ENCODE measurements around the gene XG.
"Not testable (repeated sequence)": the region's sequence is repeated elsewhere in the genome, so short reads cannot be mapped to it uniquely, and the experiment has no call there.

XG gene

DNA sequence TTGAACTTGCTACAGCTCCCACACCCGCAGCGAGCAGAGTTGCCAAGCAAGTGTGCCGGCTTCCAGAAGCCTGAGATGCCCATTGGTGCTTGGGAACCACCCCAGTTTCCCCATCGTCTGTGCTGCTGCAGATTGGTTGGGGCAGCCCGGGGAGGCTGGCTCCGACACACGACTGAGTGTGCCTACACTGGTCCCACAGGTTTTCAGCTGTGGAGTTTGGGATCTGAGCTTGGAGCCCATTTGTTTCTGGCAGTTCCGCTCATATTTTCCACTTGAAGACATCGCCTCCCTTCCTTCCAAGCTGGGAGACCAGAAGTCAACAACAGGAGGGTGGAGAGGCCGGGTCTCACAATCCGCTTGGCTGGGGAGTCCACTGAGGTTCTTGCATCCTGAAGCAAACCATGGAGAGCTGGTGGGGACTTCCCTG lies at the start of gene XG:
XG (plus strand) TSS at position 167 of the 427 bp plus-strand sequence; CDS start at position 402, 235 bp downstream.
- not testable (repeated sequence) for DNase-seq (ENCODE audit: low read depth)

DNA sequence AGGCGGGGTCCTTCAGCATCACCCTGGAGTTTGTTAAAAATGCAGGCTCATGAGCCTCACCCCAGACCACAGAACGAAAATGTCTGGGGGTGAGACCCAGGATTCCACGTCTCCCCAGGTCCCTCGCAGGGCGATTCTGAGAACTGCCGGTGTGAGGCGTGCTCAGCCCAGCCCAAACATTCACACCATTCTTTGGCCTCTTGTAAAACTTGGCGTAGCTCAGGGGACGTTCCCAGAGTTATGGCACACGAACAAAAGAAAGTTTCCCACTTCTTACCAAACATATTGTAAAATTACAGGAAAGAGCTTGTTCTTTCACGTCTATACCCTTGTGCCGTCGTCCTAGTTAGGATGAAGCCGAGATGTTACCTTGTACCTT lies 47.9 kb upstream of the XG start:
- no peak for DNase-seq (ENCODE audit: low read depth)

- no peak for DNase-seq (ENCODE audit: low read depth)
These were observed 46.6 kb upstream of the XG start for GRCh38 chrX:2705046-2705832.

DNA sequence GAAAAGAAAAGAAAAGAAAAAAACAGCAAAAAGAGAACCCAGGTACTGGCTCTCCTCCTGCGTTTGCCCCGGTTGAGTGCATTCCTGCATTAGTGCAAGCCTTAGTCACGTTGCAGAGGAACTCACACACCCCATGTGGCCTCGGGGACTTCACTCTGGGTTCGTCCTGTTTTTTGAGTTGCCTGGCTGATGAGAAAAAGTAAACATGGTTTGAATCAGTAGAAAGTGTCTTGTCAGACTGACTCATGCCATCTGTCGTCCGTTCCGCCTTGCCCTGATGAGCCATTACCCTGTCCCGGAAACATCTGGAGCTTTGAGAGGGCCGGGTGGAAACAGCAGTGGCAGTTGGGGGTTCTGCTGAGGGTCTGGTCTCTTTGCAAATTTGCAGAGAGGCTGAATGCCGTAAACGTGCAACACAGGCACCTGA lies 44.5 kb upstream of the XG start:
- no peak for DNase-seq (ENCODE audit: low read depth)

GRCh38 chrX:2708021-2708420 lies 43.8 kb upstream of the XG start:
- DNase-seq (ENCODE audit: low read depth) = no peak

- DNase-seq (ENCODE audit: low read depth) = no peak
These were observed 43.1 kb upstream of the XG start for GRCh38 chrX:2708592-2709188.

- DNase-seq (ENCODE audit: low read depth) = no peak
These were observed 42.3 kb upstream of the XG start for GRCh38 chrX:2709556-2709955.

DNA sequence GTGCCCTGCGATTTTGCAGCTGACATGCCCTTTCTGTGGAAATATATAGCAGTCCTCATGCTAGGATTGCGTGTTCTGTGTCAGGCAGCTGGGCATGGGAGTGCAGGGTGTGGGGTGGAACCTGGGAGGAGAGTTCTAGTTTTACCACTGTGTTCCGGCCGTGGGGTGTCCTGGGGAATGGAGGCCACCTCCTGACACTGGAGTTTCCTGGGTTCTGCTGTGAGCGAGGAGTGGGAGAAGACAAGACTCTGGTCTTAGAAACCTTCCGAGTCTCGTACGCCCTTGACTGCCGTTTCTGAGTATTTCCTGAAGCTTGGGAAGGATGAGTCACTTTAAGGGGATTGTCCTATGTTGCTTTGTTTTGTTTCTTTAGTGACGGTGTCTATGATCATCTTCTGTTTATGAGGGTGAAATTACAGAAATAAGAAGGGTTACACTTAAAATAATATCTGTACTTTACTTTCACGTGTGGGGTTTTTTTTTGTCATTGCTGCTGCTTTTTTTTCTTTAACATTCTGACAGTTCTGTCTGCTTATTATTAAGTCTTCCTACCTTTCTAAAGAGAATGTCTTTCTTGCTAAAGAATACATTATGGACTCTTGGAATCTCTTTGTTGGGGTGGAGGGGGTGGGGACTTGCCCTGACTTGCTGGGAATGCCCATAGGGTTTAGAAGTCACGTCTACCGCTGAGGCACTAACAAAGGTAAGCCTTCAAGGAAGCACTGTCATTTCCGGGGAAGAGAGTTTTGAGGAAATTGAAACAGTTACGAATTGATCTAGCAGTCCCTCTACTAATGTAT lies 41.6 kb upstream of the XG start:
- no peak for DNase-seq (ENCODE audit: low read depth)

DNA sequence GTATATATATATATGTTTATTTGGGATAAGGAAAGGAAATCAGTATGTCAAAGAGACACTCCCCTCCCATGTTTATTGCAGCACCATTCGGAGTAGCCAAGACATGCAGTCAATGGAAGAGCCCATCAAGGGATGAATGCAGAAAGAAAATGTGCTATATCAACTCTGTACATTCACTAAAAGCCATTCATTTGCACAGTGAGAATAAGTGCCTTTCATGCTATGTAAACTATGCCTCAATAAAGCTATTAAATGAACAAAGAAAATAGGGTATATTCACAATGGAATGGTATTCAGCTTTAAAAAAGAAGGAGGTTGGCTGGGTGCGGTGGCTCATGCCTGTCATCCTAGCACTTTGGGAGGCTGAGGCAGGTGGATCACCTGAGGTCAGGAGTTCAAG lies 40.4 kb upstream of the XG start:
- DNase-seq (ENCODE audit: low read depth) = no peak

GRCh38 chrX:2712428-2712827 lies 39.4 kb upstream of the XG start:
- DNase-seq (ENCODE audit: low read depth) = no peak

GRCh38 chrX:2712890-2713840 lies 38.7 kb upstream of the XG start:
- DNase-seq (ENCODE audit: low read depth) = no peak

- DNase-seq (ENCODE audit: low read depth) = no peak
These were observed 37.3 kb upstream of the XG start for GRCh38 chrX:2714551-2714950.

DNA sequence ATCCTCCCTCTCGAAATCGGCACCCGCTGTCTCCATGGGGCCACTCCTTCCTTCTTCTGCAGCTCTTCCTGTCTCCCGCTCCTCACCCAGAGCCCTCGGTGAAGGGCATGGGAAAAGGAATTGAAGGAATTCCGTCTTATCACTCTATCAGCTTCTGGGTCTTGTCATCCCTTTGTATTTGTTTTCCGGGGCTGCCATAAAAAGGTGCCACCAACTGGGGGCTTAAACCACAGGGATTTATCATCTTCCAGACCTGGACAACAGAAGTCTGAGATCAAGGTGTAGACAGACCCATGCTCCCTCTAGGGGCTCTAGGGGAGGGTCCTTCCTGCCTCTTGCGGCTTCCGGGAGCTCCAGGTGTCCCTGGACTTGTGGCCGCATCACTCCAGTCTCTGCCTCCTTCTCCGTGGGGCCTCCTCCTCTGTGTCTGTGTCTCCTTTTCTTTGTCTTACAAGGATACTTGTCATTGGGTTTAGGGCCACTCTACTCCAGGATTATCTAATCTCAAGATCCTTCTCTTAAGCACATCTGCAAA lies 36.7 kb upstream of the XG start:
- no peak for DNase-seq (ENCODE audit: low read depth)

- no peak for DNase-seq (ENCODE audit: low read depth)
These were observed 34.5 kb upstream of the XG start for GRCh38 chrX:2717312-2717711.

DNA sequence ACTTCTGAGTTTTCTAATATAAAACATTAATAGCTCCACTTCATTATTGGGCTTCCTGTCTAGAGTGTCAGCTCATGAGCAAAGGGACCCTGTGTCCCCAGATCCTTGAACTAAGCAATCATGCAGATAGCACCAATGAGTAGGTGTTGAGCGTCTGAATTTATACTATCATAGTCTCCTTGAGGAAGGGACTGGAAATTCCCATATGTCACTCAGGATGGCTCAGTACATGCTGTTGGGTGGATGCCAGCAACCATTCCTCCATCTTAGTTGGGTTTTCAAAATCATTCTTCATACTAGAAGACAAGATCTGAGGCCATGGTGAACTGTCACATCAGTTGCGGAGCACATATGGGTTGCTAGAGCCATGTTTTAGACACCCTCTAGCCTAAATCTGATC lies 33.0 kb upstream of the XG start:
- DNase-seq (ENCODE audit: low read depth) = no peak

GRCh38 chrX:2719774-2720447 lies 31.9 kb upstream of the XG start:
- DNase-seq (ENCODE audit: low read depth) = no peak

DNA sequence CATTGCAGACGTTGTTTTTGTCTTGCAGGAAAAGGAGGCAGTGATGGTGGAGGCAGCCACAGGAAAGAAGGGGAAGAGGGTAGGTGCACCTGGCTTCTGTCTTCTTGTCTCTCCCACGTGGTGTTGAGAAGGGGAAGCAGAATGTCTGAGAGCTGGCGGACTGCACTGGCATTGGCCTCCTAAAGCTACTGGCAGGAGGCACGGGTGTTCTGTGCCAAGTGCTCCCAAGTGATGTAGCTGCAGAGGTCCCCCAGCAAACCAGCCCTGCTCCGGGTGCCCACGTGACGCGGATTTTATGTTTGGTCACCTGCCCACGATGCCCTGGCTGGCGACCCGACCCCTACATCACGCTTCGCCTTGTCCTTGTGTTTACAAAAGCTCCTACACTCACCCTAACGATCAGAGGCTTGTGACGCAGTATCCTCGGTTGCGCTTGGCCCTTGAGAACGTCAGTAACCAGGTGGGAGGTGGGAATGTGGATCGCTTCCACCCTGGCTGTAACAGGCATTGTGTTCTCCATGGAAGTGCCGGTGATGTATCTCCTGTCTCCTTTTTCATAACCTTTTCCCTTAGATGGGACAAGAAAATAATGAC lies 28.5 kb upstream of the XG start:
- no peak for DNase-seq (ENCODE audit: low read depth)

DNA sequence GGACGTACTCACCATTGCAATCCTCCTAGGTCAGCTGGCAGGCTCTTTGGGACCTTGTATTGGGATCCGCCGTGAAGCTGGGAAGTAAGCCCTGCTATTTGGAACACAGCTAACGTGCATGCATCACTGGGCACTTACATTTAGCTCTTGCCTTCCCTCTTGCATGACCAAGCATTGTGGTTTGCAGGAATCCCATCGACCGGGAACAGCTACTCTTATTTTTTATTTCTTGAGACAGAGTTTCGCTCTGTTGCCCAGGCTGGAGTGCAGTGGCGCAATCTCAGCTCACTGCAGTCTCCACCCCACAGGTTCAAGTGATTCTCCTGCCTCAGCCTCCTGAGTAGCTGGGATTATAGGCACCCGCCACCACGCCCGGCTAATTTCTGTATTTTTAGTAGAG lies 24.6 kb upstream of the XG start:
- DNase-seq (ENCODE audit: low read depth) = peak; percentile 60

- no peak for DNase-seq (ENCODE audit: low read depth)
These were observed 19.8 kb upstream of the XG start for GRCh38 chrX:2732076-2732475.

DNA sequence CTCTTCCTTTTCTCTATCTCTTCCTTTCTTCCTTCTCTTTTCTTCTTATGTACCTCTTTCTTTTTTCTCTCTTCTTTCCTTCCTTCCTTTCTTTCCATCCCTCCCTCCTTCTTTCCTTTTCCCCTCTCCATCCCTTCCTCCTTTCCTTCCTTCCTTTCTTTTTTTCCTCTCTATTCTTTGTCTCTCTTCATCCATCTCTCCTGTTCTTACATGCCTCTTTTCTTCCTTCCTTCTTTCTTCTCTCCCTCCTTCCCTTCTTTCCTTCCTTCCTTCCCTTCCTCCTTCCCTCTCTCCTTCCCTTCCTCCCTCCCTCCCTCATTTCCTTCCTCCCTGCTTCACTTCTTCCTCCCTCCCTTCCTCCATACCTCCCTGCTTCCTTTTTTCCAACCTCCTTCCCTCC lies 19.2 kb upstream of the XG start:
- no peak for DNase-seq (ENCODE audit: low read depth)

DNA sequence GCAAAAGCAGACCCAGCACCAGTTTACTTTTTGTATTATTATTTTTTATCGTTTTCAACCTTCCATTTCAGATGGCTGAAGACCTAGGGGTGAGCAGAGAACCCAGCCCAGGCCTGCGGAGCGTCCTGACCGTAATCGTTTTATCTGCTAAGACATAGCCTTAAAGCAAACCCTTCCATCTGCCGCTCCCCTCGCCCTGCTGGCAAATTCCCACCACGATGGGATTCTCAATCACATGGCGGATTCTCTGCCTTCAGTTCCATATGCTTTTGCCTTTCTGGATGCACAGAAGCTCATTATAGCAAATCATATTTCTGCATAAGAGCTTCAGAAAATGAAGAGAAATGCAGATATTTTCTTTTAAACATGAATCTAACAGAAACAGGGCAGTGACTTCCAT lies 18.6 kb upstream of the XG start:
- no peak for DNase-seq (ENCODE audit: low read depth)

Data from non-pigmented ciliary epithelial cell (primary cell).